NCI-H69 (cell line): ENCODE data around the gene UGT8.
"Not testable (repeated sequence)": the region's sequence is repeated elsewhere in the genome, so short reads cannot be mapped to it uniquely, and the experiment has no call there.

Source experiments
- DNase-seq: peaks from one replicate; lab custom pipeline; 2025; lab: John Stamatoyannopoulos, UW

Gene UGT8

GRCh38 chr4:114603497-114603896 lies 4.9 kb downstream of the UGT8 start:
- DNase-seq = peak; percentile 53

DNA sequence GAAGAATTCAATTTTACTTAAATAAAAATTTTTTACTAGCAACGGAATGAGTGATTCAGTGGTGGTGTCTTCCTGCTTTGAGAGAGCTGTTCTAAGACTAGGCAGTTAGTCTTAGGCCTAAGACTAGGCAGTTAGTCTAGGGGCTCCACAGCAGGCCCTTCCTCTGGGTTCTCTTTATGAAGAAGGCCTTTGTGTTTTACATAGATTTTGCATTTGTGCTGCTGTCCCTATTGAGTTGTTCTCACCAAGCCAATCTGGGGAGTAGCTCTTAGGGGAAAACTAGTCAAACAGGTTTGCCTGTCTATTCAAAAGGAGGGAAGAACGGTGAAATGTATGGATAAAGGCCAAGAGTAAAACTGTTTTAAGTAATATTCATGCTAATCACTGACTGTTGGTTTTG lies 7.6 kb downstream of the UGT8 start:
- DNase-seq = peak; percentile 31

DNA sequence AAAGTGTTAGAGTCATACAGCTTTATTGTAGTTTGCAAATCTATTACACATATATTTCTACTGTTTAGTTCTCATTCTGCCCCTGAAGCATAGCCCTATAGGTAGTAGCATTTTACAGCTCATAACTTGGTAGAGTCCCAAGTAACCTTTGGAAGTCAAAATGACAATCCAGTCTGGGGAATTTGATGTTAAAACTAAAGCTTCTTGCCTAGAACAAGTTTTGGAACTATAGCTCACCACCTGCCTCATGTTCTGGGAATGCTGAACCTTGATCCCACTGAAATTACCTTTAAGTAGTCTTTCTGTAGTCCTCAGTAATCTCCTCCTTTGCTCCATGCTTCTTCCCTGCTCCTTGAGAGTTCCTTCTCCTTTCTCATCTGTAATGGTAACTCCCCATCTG lies 8.4 kb downstream of the UGT8 start:
- DNase-seq = no peak

- peak; percentile 75 for DNase-seq
Observed at GRCh38 chr4:114613560-114613959, 15.0 kb downstream of the UGT8 start.

DNA sequence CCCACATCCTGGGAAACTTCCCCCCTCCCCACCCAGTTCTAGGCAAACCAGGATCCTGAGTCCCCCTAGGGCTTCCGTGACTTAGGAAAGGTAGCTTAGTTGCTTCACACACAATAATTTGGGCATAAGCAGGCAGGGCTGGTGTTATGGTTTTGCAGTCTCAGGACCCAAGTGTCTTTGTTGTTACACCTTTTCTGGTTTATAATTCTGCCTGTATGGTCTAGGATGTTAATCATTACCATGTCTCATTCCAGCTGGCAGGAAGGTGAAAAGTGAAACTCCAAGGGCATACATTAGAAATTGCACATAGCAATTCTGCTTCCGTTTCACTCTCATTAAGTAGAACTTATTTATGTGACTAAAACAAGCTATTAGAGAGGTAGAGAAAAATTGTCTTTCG lies 16.8 kb downstream of the UGT8 start:
- peak; percentile 67 for DNase-seq

GRCh38 chr4:114616036-114616435 lies 17.4 kb downstream of the UGT8 start:
- peak; percentile 79 for DNase-seq

DNA sequence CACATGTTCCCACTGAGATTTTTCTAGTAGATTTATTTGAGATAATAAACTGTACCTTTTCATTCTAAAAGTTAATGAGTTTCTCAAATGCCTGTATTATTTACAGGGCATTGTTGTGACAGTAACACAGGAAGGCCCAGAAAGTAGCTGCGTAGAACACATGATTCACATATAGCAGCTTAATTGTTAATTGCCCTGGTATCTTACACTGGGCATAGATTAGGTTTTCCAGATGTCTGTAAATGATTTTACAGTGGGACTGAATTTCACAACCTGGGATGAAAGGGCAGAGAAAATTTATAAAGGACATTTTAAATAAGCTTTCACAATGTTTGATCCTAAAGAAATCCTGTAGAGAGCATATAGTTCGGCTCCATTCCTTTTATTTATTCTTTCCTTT lies 27.6 kb downstream of the UGT8 start:
- no peak for DNase-seq

- peak; percentile 50 for DNase-seq
Observed at GRCh38 chr4:114636192-114636935, 37.8 kb downstream of the UGT8 start.

DNA sequence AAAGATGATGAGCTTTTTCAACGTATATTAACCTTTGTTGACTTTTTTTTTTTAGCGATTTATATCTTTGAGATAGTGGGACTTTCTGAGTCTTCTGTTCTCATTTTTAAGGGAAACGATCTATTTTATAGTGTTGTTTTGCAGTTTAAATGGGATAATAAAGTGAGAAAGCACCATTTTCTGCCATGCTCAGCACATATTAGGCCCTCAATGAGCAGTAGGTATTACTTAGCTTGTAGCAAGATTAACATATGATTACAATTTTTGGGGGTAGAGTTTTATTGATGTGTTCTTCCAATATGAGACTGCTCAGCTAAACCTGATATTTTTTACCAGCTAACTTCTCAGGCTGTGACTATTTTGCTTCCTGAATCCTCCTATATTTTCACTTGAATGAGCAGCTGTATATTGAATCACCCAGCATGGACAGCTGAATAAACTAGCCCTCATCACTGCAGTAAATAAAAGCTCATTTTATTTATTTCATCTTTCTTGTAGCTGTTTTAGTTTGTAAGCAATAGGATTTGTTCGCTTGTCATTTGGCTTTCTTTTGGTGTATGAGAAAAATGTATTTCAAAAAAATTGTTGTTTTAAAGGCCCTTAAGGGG lies 43.7 kb downstream of the UGT8 start:
- peak; percentile 49 for DNase-seq

DNA sequence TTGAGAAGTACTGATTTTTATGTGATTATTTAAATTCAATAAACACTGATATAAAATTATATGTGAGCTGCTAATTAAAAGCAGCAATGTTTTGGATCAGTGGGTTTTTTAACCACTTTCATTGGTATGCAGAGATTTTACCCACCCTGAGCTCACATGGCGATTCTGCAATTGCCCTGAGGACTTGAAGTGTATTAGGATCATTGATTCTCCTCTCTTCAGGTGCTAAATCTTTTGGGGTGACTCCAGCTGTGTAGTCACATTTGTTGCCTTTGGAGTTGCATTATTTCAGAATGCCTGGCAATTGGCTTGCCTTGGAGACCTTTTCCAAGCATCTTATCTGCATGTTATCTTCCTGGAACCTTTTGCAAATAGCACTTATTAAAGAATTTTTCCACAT lies 51.3 kb downstream of the UGT8 start:
- DNase-seq = no peak

- no peak for DNase-seq
Observed at GRCh38 chr4:114653675-114654074, 55.1 kb downstream of the UGT8 start.

DNA sequence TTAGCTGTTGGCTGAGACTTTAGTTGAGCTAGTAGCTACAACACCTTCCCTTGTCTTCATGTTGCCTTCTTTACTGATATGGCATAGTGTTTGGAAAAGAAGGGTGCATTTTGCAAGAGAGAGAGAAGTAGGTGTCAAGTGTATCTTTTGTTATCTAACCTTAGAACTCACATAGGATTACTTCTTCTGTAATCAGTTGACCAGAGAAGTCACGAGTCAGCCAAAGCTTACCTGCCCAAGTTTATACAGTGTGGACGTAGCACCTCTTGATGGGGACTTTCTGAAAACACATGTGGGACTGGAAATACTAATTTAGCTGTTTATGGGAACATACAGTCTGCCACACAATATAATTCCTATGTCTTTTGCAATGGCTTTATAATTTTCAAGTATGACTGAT lies 56.0 kb downstream of the UGT8 start:
- peak; percentile 28 for DNase-seq

DNA sequence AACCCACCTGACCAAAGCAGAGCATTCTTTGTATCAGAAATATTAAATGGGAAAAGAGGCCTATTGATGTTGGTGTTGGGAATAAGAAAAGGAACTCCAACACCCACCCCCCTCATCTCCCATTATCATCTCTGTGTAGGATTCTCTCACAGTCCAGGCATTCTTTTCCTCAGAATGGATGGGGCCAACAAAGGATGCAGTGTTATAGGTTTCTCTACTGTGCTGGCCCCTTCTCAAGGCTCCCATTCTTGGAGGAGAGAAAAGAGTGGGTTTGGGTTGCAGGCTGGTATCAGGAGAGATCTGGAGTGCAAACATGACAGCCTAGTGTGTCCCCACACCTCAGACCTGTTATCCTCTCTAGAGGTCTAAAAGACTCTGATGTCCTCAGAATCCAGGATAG lies 59.6 kb downstream of the UGT8 start:
- DNase-seq = no peak

DNA sequence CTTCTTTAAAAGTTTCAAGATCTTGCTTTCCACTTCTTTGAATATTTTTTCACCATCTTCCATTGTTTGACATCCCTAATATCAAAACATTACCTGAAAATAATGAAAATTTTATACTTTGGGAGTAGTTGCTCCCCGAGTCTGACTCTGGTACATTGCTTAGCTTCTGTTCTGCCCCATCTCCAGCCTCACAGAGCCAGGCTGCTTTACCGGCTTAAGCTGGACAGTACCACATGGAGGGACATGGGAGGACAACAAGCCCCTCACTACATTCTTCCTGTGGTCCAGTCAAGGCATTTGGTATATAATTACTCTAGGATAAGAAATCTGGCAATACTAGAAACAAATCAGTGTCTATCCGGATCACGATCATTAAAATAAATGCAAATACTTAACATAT lies 60.2 kb downstream of the UGT8 start:
- DNase-seq = no peak

DNA sequence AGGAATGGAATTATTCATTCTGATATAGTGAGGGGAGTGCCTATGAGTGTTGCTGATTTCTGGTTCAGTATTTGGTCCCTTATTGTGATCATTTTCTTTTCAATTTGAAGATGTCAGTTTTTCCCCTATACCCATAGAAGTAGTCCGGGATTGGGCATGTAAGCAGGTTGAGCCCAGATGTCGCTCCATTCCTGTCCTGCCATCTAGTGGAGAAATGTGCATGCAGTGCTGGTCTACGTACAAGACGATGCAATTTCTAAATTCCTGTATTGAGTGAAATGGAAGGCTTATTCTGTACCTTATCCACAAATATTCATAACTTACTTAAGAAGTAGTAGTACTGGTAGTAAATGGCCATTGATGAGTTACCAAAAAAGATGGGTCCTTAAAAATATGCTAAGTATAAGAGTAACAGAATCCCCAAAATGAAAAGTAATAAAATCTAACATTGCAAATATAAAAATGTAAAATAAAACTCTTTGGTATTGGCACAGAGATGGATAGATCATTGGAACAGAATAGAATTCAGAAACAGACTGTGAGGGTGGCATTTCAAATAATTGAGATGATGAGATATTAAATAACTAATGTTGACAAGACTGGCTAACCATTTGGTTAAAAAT lies 60.9 kb downstream of the UGT8 start:
- DNase-seq = peak; percentile 84

DNA sequence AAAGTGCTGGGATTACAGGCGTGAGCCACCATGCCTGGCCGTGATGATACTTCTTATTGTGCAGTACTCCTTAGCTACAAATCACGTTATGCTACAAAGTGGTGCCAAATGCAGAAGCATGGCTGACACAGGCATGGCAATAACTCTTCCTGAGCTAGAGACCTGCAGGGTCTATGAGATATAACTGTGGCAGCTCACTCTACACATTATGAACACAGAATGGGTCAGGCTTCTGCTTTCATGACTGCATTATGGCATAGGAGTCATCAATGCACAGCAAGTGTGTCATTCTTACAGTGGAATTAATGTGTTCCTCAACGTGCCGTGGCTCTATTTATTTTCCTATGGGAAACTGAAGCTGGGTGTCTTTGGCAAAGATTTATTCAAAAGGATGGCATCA lies 64.5 kb downstream of the UGT8 start:
- no peak for DNase-seq

DNA sequence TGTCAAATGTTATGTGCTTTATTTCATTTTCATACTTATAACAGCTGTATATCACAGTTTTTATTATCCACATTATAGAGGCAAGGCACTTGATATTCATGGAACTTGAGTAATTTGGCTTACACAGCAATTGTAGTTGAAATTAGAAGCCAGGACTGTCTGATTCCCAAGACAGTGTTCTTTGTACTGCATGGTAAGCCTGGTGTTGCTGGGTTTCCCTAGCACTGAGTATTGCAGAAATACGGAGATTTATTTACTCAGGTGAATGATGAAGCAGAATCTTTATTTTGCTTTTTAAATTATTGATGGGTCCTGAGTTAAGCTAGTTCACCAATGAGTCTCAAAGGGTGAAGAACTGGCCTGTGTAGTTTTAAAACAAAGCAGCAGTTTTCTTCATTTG lies 70.0 kb downstream of the UGT8 start:
- DNase-seq = no peak

GRCh38 chr4:114670733-114671132 lies 72.1 kb downstream of the UGT8 start:
- DNase-seq = not testable (repeated sequence)

GRCh38 chr4:114673306-114673705 lies 74.7 kb downstream of the UGT8 start:
- no peak for DNase-seq

GRCh38 chr4:114674080-114674479 lies 75.5 kb downstream of the UGT8 start:
- DNase-seq = peak; percentile 51

DNA sequence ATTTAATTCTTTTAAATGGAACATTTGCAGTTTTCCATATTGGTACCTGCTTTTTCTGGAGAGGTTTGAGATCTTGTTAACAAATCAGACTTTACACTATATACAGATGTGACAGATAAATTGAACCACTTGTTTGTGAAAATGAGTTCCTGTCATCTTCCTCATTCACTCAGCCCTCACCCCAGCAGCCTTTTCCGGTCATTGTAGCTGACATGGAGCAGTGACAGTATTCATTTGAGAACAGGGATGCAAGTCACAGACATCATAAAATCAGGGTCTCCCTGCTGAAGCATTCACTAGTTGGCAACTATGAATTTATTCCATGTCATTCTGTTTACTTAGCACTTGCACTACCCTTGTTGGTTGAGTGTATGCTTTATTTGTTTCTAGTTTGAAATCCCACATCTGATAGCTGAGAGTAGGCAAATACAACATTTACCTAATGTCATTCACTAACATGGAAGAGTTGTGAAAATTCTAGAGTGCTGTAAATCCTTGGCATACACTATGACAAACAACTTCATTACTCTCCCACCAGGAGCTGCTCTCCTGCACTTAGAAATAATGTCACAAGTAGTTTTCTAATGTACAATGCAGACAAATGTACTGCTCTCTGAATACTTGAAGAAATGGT lies 78.9 kb downstream of the UGT8 start:
- DNase-seq = peak; percentile 3

GRCh38 chr4:114684462-114684861 lies 85.9 kb downstream of the UGT8 start:
- DNase-seq = peak; percentile 88

DNA sequence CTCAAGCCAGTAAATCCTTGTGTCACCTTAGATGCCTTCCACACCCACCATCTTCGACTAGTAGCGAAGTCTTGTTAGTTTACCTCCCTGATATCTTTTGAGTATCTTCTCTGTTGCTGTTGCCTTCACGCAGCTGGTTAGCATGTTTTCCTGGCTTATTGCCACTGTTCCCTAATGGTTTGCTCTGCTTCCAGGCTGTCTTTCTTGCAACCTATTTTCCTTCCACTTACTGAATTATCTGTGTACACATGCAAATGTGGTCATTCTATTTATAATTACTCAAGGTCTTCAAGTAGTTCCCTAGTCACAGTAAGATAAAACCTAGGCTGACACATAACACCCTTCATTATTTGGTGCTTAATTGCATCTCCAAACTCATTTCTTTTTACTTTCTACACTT lies 89.5 kb downstream of the UGT8 start:
- peak; percentile 87 for DNase-seq
